Kidney (tissue), 14 donors: Measurements from ENCODE around the gene SASH1. TPM values are rescaled to one million over a fixed set of nuclear protein-coding genes. Genes with fewer than 3 reads are reported as not detected.

Experiments
- DNase-seq, 5 donors: peaks; one replicate each; pipeline ENCODE4 v3.0.0-alpha.2; 2013 to 2020
- FAIRE-seq: peaks from 2 replicates; lab custom pipeline; 2012; peaks lifted over from hg19 to GRCh38; lab: Jason Lieb, UNC
- H3K27ac ChIP-seq, 2 donors: one replicate each; pipeline ENCODE4 v1.7.0; 2013; ENCODE audit warnings: low read depth in 2 of 2, low read length in 2 of 2, inconsistent platforms in 1 of 2
- H3K27me3 ChIP-seq: one replicate; pipeline ENCODE4 v1.7.1; 2013; ENCODE audit warnings: low read length, inconsistent platforms; ENCODE audit not compliant: control insufficient read depth, insufficient read depth
- H3K36me3 ChIP-seq, 3 donors: one replicate each; pipeline versions ENCODE4 v1.7.0 to v1.7.1; 2013; ENCODE audit warnings: low read length in 3 of 3, control low read depth in 1 of 3, inconsistent platforms in 1 of 3; ENCODE audit not compliant: insufficient read depth in 3 of 3, control insufficient read depth in 2 of 3
- H3K4me1 ChIP-seq, 3 donors: one replicate each; pipeline versions ENCODE4 v1.7.0 to v1.7.1; 2013; ENCODE audit warnings: low read length in 3 of 3, inconsistent platforms in 1 of 3, low read depth in 1 of 3; ENCODE audit not compliant: control insufficient read depth in 2 of 3, insufficient read depth in 2 of 3
- H3K4me3 ChIP-seq, 3 donors: one replicate each; pipeline versions ENCODE4 v1.7.0 to v1.8.1; 2013; ENCODE audit warnings: low read length in 3 of 3, control low read depth in 1 of 3, inconsistent platforms in 1 of 3
- H3K9ac ChIP-seq, 3 donors: one replicate each; pipeline versions ENCODE4 v1.7.0 to v1.7.1; 2013; ENCODE audit warnings: low read length in 3 of 3, control low read depth in 1 of 3, inconsistent platforms in 1 of 3
- H3K9me3 ChIP-seq, 3 donors: one replicate each; pipeline versions ENCODE4 v1.7.0 to v1.7.1; 2013; ENCODE audit warnings: low read length in 3 of 3, control low read depth in 1 of 3, inconsistent platforms in 1 of 3; ENCODE audit not compliant: control insufficient read depth in 2 of 3, insufficient read depth in 1 of 3
- CTCF ChIP-seq: IDR thresholded peaks from 3 replicates; pipeline ENCODE4 v1.5.1; 2012; ENCODE audit warnings: mild to moderate bottlenecking, moderate library complexity, borderline replicate concordance; ENCODE audit not compliant: insufficient read depth; ENCODE audit errors: extremely low read depth
- intact Hi-C: fragments of 100-400 bp; cut with DNase I; formaldehyde crosslinking; loops from one replicate; pipeline ENCODE4 v1.11.1; 2022
- polyA plus RNA-seq: library from polyadenylated mRNA; stranded (reverse); fragments of 350-450 nt; fragmentation: Illumina TruSeq; extraction: RNeasy Lipid Tissue Mini Kit (QIAGEN cat#74804); gene quantifications from one replicate; pipeline ENCODE4 v1.2.3, GENCODE V29; 2014; ENCODE audit warnings: low read depth, low replicate concordance; ENCODE audit not compliant: insufficient read depth
- total RNA-seq: library from RNA; stranded (reverse); fragmentation: NEBNext Ultra II Directional; extraction: Animal tissue kit (Norgen Biotek cat#: 25700); gene quantifications from one replicate; pipeline ENCODE4 v1.2.1, GENCODE V29; 2021
- donor health status: control.
- donor health status: control.
- donor health status: control.
- donor health status: control.
- donor health status: control.
- donor health status: DM: yes; HTN: yes; CAD: no.
- donor health status: Normal renal cell carcinoma (clear cell type).

SASH1 gene
- total and polyA plus RNA-seq, 2 donors from 2014 or later = 6.2 to 148 TPM

GRCh38 chr6:148551226-148551625, 208.6 kb downstream of the SASH1 start:
- H3K4me3 ChIP-seq = no peak overlapping the region
- FAIRE-seq (no peak), DNase-seq (no peak)
- H3K4me1 ChIP-seq = no peaks in the 10 kb centered on the region
- no peaks in the 10 kb centered on the region for H3K27me3 ChIP-seq
- no peak for TF ChIP-seq CTCF
- H3K27ac ChIP-seq = no peak overlapping the region
- no peak overlapping the region for H3K9ac ChIP-seq
- intact Hi-C loops = no loop called here
- H3K36me3 ChIP-seq = peaks cover 4 to 29% (median 12%) of the 10 kb centered on the region in 3 donors
- H3K9me3 ChIP-seq = no peaks in the 10 kb centered on the region

GRCh38 chr6:148556410-148556809, 213.8 kb downstream of the SASH1 start:
- H3K4me3 ChIP-seq = no peak overlapping the region
- H3K9ac ChIP-seq = no peak overlapping the region
- H3K27ac ChIP-seq = no peak overlapping the region
- no peak for DNase-seq
- FAIRE-seq = no peak
- H3K4me1 ChIP-seq = peaks cover 0 to 6% (median 0%) of the 10 kb centered on the region in 3 donors
- intact Hi-C loops = no loop called here
- TF ChIP-seq CTCF = no peak
- H3K9me3 ChIP-seq = no peaks in the 10 kb centered on the region
- H3K27me3 ChIP-seq = no peaks in the 10 kb centered on the region
- H3K36me3 ChIP-seq = no peaks in the 10 kb centered on the region

GRCh38 chr6:148557796-148558321, 215.2 kb downstream of the SASH1 start:
- Histone ChIP-seq H3K4me3 (no peak overlapping the region), H3K4me1 (peaks cover 0 to 6% (median 0%) of the 10 kb centered on the region in 3 donors), H3K36me3 (no peaks in the 10 kb centered on the region), H3K27ac (no peak overlapping the region), H3K9me3 (no peaks in the 10 kb centered on the region), H3K9ac (no peak overlapping the region), H3K27me3 (no peaks in the 10 kb centered on the region)
- intact Hi-C loops = no loop called here
- DNase-seq = no peak
- no peak for FAIRE-seq
- no peak for TF ChIP-seq CTCF

GRCh38 chr6:148559848-148560433, 217.3 kb downstream of the SASH1 start:
- intact Hi-C loops = no loop called here
- peak overlapping the region; percentile 18 to 56 (median 42) for H3K4me3 ChIP-seq
- H3K27me3 ChIP-seq = no peaks in the 10 kb centered on the region
- H3K4me1 ChIP-seq = peaks cover 0 to 6% (median 0%) of the 10 kb centered on the region in 3 donors
- DNase-seq (peak; percentile 88 to 92 (median 90)), FAIRE-seq (no peak)
- peak overlapping the region in 1 of 2 donors; percentile 72 for H3K27ac ChIP-seq
- no peaks in the 10 kb centered on the region for H3K36me3 ChIP-seq
- H3K9me3 ChIP-seq = no peaks in the 10 kb centered on the region
- TF ChIP-seq CTCF = peak; percentile 99
- peak overlapping the region in 1 of 3 donors; percentile 37 for H3K9ac ChIP-seq
